Naive thymus-derived CD8-positive, alpha-beta T cell (primary cell): ENCODE measurements around the gene KRT1. TPM values are rescaled to one million over a fixed set of nuclear protein-coding genes. Genes with fewer than 3 reads are reported as not detected.
"Not testable (repeated sequence)": the region's sequence is repeated elsewhere in the genome, so short reads cannot be mapped to it uniquely, and the experiment has no call there.

Experiments
- ATAC-seq, 2 donors: fragments of 150-1000 bp; cut with Tn5 transposase in 1 of 2; sonication (Bioruptor Pico), chemical (Tn5 transposase) in 1 of 2; 1 replicate in 1 of 2; 2 replicates in 1 of 2; pipeline ENCODE4 v1.10.0; 2021; ENCODE audit warnings: mild to moderate bottlenecking in 2 of 2, moderate library complexity in 2 of 2
- POLR2A ChIA-PET: fragments of 350-600 bp; sonication (Branson Sonifier 250); formaldehyde crosslinking; loops from one replicate; lab custom pipeline; 2021; ENCODE audit warnings: antibody characterized with exemption; lab: Charles Lee
- DNase-seq, 10 donors: peaks; one replicate each; pipeline versions ENCODE4 v3.0.0 to v3.0.0-alpha.2; 2020 to 2022
- H3K27ac Mint-ChIP-seq, 10 donors: one replicate each; pipeline ENCODE4 v1.8.0; 2020 to 2022; ENCODE audit warnings: mild to moderate bottlenecking in 10 of 10, mixed read lengths in 10 of 10, moderate library complexity in 4 of 10, inconsistent platforms in 1 of 10
- H3K27me3 Mint-ChIP-seq, 5 donors: one replicate each; pipeline ENCODE4 v1.8.0; 2021 to 2022; ENCODE audit warnings: mixed read lengths in 5 of 5
- H3K36me3 Mint-ChIP-seq, 3 donors: one replicate each; pipeline ENCODE4 v1.8.0; 2020 to 2022; ENCODE audit warnings: mixed read lengths in 3 of 3, mild to moderate bottlenecking in 2 of 3, inconsistent platforms in 1 of 3
- H3K4me1 Mint-ChIP-seq, 4 donors: one replicate each; pipeline ENCODE4 v1.8.0; 2021 to 2022; ENCODE audit warnings: mixed read lengths in 4 of 4
- H3K4me3 Mint-ChIP-seq, 10 donors: one replicate each; pipeline ENCODE4 v1.8.0; 2020 to 2022; ENCODE audit warnings: mild to moderate bottlenecking in 10 of 10, mixed read lengths in 10 of 10, moderate library complexity in 6 of 10, inconsistent platforms in 1 of 10
- H3K9me3 Mint-ChIP-seq, 9 donors: one replicate each; pipeline ENCODE4 v1.8.0; 2020 to 2022; ENCODE audit warnings: mixed read lengths in 9 of 9, mild to moderate bottlenecking in 3 of 9, inconsistent platforms in 1 of 9, moderate library complexity in 1 of 9
- polyA plus RNA-seq, 3 donors: library from polyadenylated mRNA; unstranded; fragments of 300-500 nt; fragmentation: Illumina TruSeq; gene quantifications; one replicate each; pipeline ENCODE4 v1.2.3, GENCODE V29; 2021
- total RNA-seq, 8 experiments: library from RNA in 2 of 8; stranded (reverse) in 2 of 8; gene quantifications; one replicate each; pipeline ENCODE4 v1.2.3 and lab custom pipeline; 2021 to 2026

KRT1 gene
- total and polyA plus RNA-seq, 5 experiments from 2014 or later: 0.31 TPM; not detected in 4

DNA sequence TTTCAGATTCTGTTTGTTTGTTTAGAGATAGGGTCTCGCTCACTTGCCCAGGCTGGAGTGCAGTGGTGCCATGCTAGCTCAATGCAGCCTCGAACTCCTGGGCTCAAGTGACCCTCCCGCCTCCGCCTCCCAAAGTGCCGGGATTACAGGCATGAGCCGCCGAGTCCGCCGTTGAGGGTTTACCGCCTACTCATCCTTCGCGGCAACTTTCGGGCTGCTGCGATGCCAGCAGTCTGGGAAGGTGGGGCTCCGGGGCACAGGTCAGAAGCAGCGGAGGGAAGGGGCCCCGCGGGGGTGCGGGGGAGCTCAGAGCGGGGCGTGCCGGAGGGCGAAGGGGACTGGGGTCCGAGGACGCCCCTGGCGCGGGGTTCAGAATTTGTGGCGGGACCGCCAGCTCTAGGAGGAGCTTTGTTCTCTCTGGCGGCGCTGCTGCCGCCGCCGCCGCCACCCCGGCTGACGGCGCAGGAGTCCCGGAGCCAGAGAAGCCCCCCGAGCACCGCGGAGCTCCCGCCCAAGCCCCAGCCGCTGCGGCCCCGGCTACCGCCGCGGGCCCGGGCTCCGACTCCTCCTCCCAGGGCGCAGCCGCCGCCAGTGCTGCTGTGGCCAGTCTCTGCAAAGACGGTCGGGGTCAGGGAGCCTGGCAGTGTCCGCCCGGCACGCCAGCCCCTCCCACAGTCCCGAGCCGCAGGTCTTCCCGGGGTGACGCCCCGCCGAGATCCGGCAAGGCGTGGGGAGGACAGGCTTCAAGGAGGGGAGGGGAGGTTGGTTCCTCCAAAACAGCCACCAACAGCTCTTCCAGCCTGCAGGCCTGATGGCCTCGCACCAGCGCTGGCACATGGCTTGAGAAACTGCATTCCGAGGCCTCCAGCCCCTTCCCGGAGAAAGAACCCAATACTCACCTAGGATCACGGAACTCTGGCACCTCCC lies 34.0 kb upstream of the KRT1 start:
- Mint-ChIP-seq H3K36me3 (no peaks in the 10 kb centered on the region), H3K9me3 (no peaks in the 10 kb centered on the region), H3K27ac (peak overlapping the region in 8 of 10 donors; percentile 8 to 91 (median 64)), H3K4me1 (peaks cover 6 to 17% (median 14%) of the 10 kb centered on the region in 4 donors), H3K4me3 (peak overlapping the region; percentile 72 to 87 (median 82)), H3K27me3 (peaks cover 0 to 36% (median 21%) of the 10 kb centered on the region in 5 donors)
- ATAC-seq (peak; percentile 75 to 85), DNase-seq (peak in 6 of 10 donors; percentile 8 to 46 (median 28))
- POLR2A ChIA-PET: interaction anchor here (1.0 to 1.3 kb wide), 6 partner anchors 22 to 128 kb away, joined by 3 to 5 read pairs (median 4); no protein-coding TSS in a partner anchor

DNA sequence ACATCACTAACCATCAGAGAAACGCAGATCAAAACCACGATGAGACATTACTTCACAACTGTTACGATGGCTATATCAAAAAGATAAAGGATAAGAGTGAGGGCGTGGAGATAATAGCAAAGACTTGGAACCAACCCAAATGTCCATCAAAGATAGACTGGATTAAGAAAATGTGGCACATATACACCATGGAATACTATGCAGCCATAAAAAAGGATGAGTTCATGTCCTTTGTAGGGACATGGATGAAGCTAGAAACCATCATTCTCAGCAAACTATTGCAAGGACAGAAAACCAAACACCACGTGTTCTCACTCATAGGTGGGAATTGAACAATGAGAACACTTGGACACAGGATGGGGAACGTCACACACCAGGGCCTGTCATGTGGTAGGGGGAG lies 31.9 kb upstream of the KRT1 start:
- not testable (repeated sequence) for ATAC-seq, DNase-seq, H3K9me3 Mint-ChIP-seq, H3K4me3 Mint-ChIP-seq, H3K36me3 Mint-ChIP-seq
- peaks cover 17 to 33% (median 29%) of the 10 kb centered on the region in 4 donors for H3K4me1 Mint-ChIP-seq
- peak overlapping the region in 1 of 10 donors; percentile 6 for H3K27ac Mint-ChIP-seq
- peaks cover 0 to 36% (median 21%) of the 10 kb centered on the region in 5 donors for H3K27me3 Mint-ChIP-seq
- POLR2A ChIA-PET: interaction anchor here (0.6 kb wide), 1 partner anchor 79 kb away, joined by 6 read pairs; no protein-coding TSS in a partner anchor

DNA sequence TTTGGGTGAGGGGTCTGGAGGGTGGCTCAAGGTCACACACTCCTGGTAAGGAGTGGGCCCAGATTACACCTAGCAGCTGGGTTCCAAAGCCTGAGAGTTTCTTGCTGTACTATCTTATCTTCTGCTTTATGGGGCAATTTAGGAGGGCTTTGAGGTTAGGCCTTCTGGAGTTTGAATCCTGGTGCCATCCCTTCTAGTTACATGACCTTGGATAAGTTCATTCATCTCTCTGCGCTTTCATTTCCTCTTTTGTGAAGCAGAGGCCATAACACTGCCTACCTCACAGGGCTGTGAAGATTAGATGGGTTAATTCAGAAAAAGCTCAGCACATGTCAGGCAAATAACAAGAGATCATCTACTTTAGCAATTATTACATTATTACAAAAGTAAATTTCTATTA lies 30.5 kb upstream of the KRT1 start:
- H3K4me1 Mint-ChIP-seq: peaks cover 20 to 41% (median 31%) of the 10 kb centered on the region in 4 donors
- no peaks in the 10 kb centered on the region for H3K9me3 Mint-ChIP-seq
- POLR2A ChIA-PET: interaction anchor here (0.6 to 0.9 kb wide), 3 partner anchors 8 to 129 kb away, joined by 3 read pairs; no protein-coding TSS in a partner anchor
- peaks cover 0 to 28% (median 21%) of the 10 kb centered on the region in 5 donors for H3K27me3 Mint-ChIP-seq
- DNase-seq (no peak), ATAC-seq (no peak)
- H3K4me3 Mint-ChIP-seq: no peak overlapping the region
- no peaks in the 10 kb centered on the region for H3K36me3 Mint-ChIP-seq
- H3K27ac Mint-ChIP-seq: no peak overlapping the region

DNA sequence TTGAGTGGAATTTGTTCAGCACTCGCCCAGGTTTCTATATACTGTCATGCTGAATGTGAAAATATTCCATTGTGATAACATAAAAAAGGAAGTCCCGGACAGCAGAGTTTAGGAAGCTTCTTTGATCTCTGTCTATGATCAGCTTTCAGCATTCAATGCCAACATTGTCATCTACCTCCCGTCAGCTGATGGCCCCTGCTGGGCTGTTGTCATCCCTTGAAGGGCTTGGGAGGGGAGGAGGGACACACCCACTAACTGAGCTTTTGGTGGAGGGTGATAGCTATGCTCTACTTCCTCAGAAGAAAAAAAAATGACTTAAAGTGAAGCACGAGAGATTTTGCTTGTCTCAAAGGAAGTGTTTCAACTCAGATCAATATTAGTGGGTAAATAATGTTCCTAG lies 27.8 kb upstream of the KRT1 start:
- peak overlapping the region in 1 of 10 donors; percentile 30 for H3K4me3 Mint-ChIP-seq
- H3K27me3 Mint-ChIP-seq: peaks cover 0 to 11% (median 3%) of the 10 kb centered on the region in 5 donors
- ATAC-seq (peak; percentile 46 to 59), DNase-seq (peak in 2 of 10 donors; percentile 25 to 26)
- no peaks in the 10 kb centered on the region for H3K36me3 Mint-ChIP-seq
- H3K4me1 Mint-ChIP-seq: peaks cover 15 to 34% (median 20%) of the 10 kb centered on the region in 4 donors
- POLR2A ChIA-PET: interaction anchor here (1.3 to 1.9 kb wide), 5 partner anchors 15 to 122 kb away, joined by 3 to 7 read pairs (median 5); partner anchors contain the start of gene KRT1
- H3K9me3 Mint-ChIP-seq: no peaks in the 10 kb centered on the region
- peak overlapping the region in 9 of 10 donors; percentile 44 to 85 (median 69) for H3K27ac Mint-ChIP-seq

DNA sequence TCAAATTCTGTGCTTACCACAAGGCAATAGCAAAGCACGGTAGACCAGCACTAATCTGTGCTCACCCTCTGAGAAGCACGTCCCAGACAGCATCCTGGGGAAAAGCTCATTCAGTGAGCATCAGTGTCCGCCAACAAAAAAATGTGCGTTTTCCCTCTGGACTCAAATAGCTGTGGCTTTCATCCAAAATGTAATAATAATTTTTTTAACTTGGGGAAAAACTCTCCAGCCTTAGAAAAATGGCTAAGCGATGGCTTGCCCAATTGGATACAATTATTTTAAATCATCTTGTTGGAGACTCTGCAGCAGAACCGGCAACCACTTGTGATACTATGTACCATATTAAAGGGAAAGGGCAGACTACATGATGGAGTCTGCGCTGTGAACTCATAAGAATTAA lies 24.3 kb upstream of the KRT1 start:
- Mint-ChIP-seq H3K9me3 (no peaks in the 10 kb centered on the region), H3K27ac (no peak overlapping the region), H3K36me3 (no peaks in the 10 kb centered on the region), H3K27me3 (peaks cover 0 to 4% (median 2%) of the 10 kb centered on the region in 5 donors), H3K4me1 (peaks cover 19 to 34% (median 21%) of the 10 kb centered on the region in 4 donors), H3K4me3 (no peak overlapping the region)
- POLR2A ChIA-PET: no interaction called here
- DNase-seq (no peak), ATAC-seq (no peak)

DNA sequence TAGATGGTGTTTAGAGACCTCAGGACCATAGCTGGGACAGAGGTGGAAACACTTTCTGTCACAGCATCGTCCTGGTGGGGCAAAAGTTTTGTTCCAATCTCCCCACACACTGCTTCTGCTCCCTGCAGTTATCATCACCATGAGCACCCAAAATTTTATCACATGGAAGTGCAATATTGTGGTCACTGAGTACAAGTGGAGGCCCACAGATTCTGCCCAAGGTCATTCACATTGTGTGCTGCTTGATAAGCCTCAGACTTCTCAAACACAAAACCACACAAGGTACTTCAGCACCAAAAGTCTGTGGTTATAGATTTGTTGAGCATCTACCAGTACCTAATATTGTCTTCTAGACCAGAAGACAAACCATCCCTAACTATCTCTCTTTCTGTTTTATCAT lies 23.7 kb upstream of the KRT1 start:
- peaks cover 19 to 34% (median 21%) of the 10 kb centered on the region in 4 donors for H3K4me1 Mint-ChIP-seq
- no peak overlapping the region for H3K4me3 Mint-ChIP-seq
- H3K9me3 Mint-ChIP-seq: no peaks in the 10 kb centered on the region
- POLR2A ChIA-PET: interaction anchor here (1.1 kb wide), 1 partner anchor 13 kb away, joined by 3 read pairs; no protein-coding TSS in a partner anchor
- DNase-seq: no peak
- no peaks in the 10 kb centered on the region for H3K36me3 Mint-ChIP-seq
- H3K27me3 Mint-ChIP-seq: peaks cover 0 to 4% (median 2%) of the 10 kb centered on the region in 5 donors
- no peak for ATAC-seq
- H3K27ac Mint-ChIP-seq: peak overlapping the region in 1 of 10 donors; percentile 9

DNA sequence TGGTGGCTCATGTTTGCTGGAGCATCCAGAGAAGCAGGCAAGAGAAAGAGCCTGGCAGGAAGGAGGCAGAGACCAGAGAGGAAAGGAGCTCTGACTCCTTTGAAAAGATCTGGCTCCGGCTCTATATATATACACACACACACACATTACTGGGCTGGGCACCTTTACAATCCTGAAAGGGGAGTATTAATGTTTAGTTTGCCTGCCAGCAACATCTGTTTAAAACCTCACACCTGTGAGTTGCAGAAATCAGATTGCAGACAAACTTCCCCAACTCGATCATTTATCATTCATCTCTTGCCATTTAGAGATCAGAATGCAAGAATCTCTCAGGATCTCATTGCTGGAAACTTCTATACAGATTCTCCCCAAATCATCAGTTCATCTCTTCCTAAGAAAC lies 23.2 kb upstream of the KRT1 start, which contains the start of gene KRT77:
Gene KRT77 (minus strand): TSS at position 101 of the 400 bp plus-strand sequence. CDS start 90 bp downstream, at position 11.
- peak within 1 kb of the TSS in 3 of 10 donors; percentile 9 to 65 (median 35) for H3K27ac Mint-ChIP-seq
- H3K36me3 Mint-ChIP-seq: no peaks in the 10 kb centered on the region
- ATAC-seq: no peak

DNA sequence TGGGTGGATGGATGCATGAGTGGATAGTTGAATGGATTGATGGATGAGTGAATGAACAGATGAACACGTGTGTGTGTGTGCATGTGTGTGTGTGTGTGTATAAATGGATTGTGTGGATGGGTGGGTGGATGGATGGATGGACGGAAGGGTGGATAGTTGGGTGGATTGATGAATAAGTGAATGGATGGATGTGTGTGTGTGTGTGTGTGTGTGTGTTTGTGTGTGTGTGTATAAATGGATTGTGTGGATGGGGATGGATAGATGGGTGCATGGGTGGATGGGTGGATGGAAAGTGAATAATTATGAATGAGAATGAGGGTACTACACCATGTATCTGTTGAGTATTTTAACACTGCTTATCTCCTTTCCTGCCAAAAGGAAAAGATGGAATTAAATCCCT lies 22.1 kb upstream of the KRT1 start:
- Mint-ChIP-seq H3K9me3 (no peaks in the 10 kb centered on the region), H3K4me3 (no peak overlapping the region), H3K4me1 (peaks cover 5 to 18% (median 10%) of the 10 kb centered on the region in 4 donors), H3K36me3 (no peaks in the 10 kb centered on the region), H3K27me3 (peaks cover 0 to 4% (median 2%) of the 10 kb centered on the region in 5 donors), H3K27ac (peak overlapping the region in 1 of 10 donors; percentile 65)
- DNase-seq (no peak), ATAC-seq (no peak)
- POLR2A ChIA-PET: no interaction called here

More for the DNA sequence above, 23.2 kb upstream of the KRT1 start, which contains the start of gene KRT77:
- Mint-ChIP-seq H3K27me3 (peaks cover 0 to 4% (median 2%) of the 10 kb centered on the region in 5 donors), H3K9me3 (no peaks in the 10 kb centered on the region), H3K4me1 (peaks cover 16 to 29% (median 19%) of the 10 kb centered on the region in 4 donors), H3K4me3 (no peak within 1 kb of the TSS)
- DNase-seq: no peak
- POLR2A ChIA-PET: interaction anchor here (1.1 kb wide), 1 partner anchor 13 kb away, joined by 3 read pairs; no protein-coding TSS in a partner anchor

DNA sequence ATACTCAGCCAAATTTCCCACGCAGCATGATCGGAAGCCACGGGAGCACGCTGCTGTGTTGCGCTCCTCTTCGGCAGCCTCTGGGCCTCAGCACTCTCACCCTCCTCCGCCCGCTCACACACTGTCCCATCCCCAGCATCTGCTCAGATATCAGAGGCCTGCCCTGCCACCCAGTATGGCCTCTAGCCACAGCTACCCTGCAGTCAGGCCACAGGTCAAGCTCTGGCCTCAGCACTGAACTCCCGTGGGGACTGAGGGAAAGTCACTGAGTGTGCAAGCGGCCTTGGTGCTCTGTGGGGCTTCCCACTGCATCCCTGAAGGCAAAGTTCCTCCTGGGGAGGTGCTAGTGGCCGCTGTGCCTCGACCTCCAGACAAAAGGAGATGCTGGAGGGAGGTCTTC lies 21.1 kb upstream of the KRT1 start:
- no peaks in the 10 kb centered on the region for H3K9me3 Mint-ChIP-seq
- POLR2A ChIA-PET: no interaction called here
- no peak for DNase-seq
- no peak for ATAC-seq
- peaks cover 2 to 14% (median 8%) of the 10 kb centered on the region in 4 donors for H3K4me1 Mint-ChIP-seq
- no peaks in the 10 kb centered on the region for H3K36me3 Mint-ChIP-seq
- H3K27ac Mint-ChIP-seq: peak overlapping the region in 1 of 10 donors; percentile 75
- peaks cover 0 to 4% (median 2%) of the 10 kb centered on the region in 5 donors for H3K27me3 Mint-ChIP-seq
- no peak overlapping the region for H3K4me3 Mint-ChIP-seq

DNA sequence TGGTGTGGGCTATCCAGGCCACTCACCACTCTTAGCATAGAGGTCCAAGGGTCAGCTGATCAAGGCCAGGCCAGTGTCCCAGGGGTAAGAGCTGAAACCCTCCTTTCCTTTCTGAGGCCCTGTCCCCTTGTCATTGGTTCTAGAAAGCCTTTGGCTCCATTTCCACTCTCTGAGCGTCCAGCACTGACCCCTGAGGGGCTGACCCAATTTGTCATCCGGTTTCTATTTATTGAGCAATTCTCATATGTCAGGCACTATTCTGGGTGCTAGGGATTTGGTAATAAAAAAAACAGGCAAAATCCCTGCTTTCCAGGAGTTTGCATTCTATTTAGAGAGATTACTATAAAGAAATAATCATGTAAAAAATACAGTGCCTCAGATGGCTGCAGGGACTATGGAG lies 19.8 kb upstream of the KRT1 start:
- Mint-ChIP-seq H3K27ac (peak overlapping the region in 3 of 10 donors; percentile 5 to 55 (median 41)), H3K9me3 (no peaks in the 10 kb centered on the region), H3K4me1 (peaks cover 2 to 8% (median 6%) of the 10 kb centered on the region in 4 donors), H3K36me3 (no peaks in the 10 kb centered on the region), H3K4me3 (no peak overlapping the region), H3K27me3 (peaks cover 0 to 4% (median 3%) of the 10 kb centered on the region in 5 donors)
- no peak for DNase-seq
- POLR2A ChIA-PET: interaction anchor here (0.5 kb wide), 1 partner anchor 115 kb away, joined by 3 read pairs; no protein-coding TSS in a partner anchor
- no peak for ATAC-seq

DNA sequence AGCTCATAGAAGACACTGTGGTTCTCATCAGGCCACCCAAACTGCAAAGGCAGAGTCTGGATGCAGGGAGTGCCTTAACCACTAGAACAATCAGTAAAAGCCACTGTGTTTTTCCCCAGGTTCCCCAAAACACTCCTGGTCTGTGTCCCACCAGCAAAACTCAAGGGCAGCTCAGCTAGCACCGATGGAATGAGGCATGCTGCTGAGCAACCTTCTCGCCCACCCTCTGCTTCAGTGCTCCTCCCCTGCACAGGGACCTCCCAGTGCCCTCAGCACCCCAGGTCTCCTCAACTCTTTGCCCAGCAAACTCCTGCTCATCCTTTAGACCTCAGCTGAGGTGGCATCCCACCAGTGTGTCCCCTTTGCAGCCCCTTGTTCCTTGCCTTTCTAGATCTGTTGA lies 19.2 kb upstream of the KRT1 start:
- Mint-ChIP-seq H3K4me3 (no peak overlapping the region), H3K36me3 (no peaks in the 10 kb centered on the region), H3K27ac (peak overlapping the region in 4 of 10 donors; percentile 17 to 62 (median 48)), H3K9me3 (no peaks in the 10 kb centered on the region), H3K27me3 (peaks cover 0 to 4% (median 3%) of the 10 kb centered on the region in 5 donors), H3K4me1 (peaks cover 2 to 8% (median 6%) of the 10 kb centered on the region in 4 donors)
- ATAC-seq (no peak), DNase-seq (no peak)
- POLR2A ChIA-PET: interaction anchor here (0.5 kb wide), 1 partner anchor 114 kb away, joined by 3 read pairs; no protein-coding TSS in a partner anchor

DNA sequence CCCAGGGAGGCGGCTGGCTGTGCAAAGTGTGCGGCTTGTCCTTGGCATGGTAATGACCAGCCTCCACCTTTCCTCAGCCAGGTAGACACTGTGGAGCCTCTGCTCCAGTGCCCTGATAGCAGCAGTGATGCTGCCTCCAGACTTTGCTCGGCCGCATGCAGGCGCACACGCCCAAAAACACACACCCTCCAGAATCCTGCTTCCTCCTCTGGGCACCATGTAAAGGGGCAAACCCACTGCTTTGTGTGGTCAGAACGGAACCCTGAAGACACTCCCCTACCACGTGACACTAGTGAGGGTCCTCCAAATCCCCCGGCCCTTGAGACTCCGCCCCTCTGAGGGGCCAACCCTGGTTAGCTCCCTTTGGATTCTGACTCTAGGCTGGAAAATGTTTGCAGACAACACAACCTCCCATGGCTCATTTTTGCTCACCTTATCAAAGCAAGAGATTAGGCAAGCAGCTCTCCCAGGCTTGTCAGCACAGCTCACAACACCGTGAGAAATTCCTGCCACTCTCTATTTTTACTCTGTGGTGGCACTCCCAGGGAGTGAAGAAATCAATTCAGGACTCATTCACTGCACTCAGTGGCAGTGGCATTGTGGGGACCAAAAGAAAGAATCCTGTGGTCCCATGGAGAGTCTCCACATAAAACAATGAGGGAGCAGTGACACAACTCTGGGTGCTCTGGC lies 18.6 kb upstream of the KRT1 start:
- DNase-seq: no peak

More for the DNA sequence above, 18.6 kb upstream of the KRT1 start:
- POLR2A ChIA-PET: no interaction called here
- H3K36me3 Mint-ChIP-seq: no peaks in the 10 kb centered on the region
- peaks cover 2 to 7% (median 5%) of the 10 kb centered on the region in 4 donors for H3K4me1 Mint-ChIP-seq
- H3K4me3 Mint-ChIP-seq: no peak overlapping the region
- H3K9me3 Mint-ChIP-seq: no peaks in the 10 kb centered on the region
- H3K27me3 Mint-ChIP-seq: peaks cover 0 to 4% (median 2%) of the 10 kb centered on the region in 5 donors
- ATAC-seq: no peak
- H3K27ac Mint-ChIP-seq: peak overlapping the region in 4 of 10 donors; percentile 17 to 68 (median 52)
